HepG2 (cell line): ENCODE results near the gene RNF40. TPM values are rescaled to one million over a fixed set of nuclear protein-coding genes. Genes with fewer than 3 reads are reported as not detected.

ENCODE experiments used
- ATAC-seq: fragments of 200-7000 bp; cut with Tn5 transposase; 3 replicates; pipeline ENCODE4 v1.9.1; 2020; ENCODE audit warnings: mild to moderate bottlenecking, moderate library complexity
- BruUV-seq: library from RNA; stranded (reverse); fragments of 400-500 nt; replicated peaks from 2 replicates; lab custom pipeline; 2021; lab: Mats Ljungman, UMichigan
- CTCF ChIA-PET: fragments of 300-600 bp; formaldehyde crosslinking; extraction: SDS; loops from one replicate; lab custom pipeline; 2021; ENCODE audit warnings: low total read pairs, inconsistent platforms, low intra/inter-chr PET ratio; lab: Yijun Ruan, JAX
- POLR2A ChIA-PET: fragments of 350-600 bp; sonication (Branson Sonifier 250); formaldehyde crosslinking; loops from one replicate; lab custom pipeline; 2020; ENCODE audit warnings: antibody characterized with exemption, inconsistent platforms; lab: Yijun Ruan, JAX
- DNase-seq: peaks from one replicate; pipeline ENCODE4 v3.0.0-alpha.2; 2015; ENCODE audit warnings: low spot score
- FAIRE-seq: peaks from 3 replicates; lab custom pipeline; 2011; peaks lifted over from hg19 to GRCh38; lab: Jason Lieb, UNC
- H2AFZ ChIP-seq: one replicate; pipeline ENCODE4 v1.6.1; 2011; ENCODE audit warnings: low read length, inconsistent platforms
- H3K27ac ChIP-seq: fragments of 300-600 bp; 3 replicates; pipeline ENCODE4 v1.8.0; 2011; ENCODE audit warnings: mixed run types, mild to moderate bottlenecking, mixed read lengths, low read length, inconsistent platforms; ENCODE audit not compliant: insufficient read depth; ENCODE audit errors: extremely low read length
- H3K27me3 ChIP-seq, 2 experiments: fragments of 200-600 bp in 1 of 2; 2 replicates in 1 of 2; 3 replicates in 1 of 2; pipeline versions ENCODE4 v1.6.0 to v1.8.0; 2011; ENCODE audit warnings: low read length in 2 of 2, mild to moderate bottlenecking in 2 of 2, moderate library complexity in 2 of 2, inconsistent platforms in 1 of 2; ENCODE audit not compliant: insufficient read depth in 2 of 2, control insufficient read depth in 1 of 2
- H3K36me3 ChIP-seq, 2 experiments: fragments of 200-600 bp in 1 of 2; replicated peaks in 1 of 2; 2 replicates in 1 of 2; 3 replicates in 1 of 2; pipeline versions ENCODE4 v1.5.1 to v1.8.0; 2011; ENCODE audit warnings: low read length in 2 of 2, inconsistent platforms in 1 of 2; ENCODE audit not compliant: insufficient read depth in 2 of 2, control insufficient read depth in 1 of 2
- H3K4me1 ChIP-seq: 2 replicates; pipeline ENCODE4 v1.5.1; 2012; ENCODE audit warnings: low read length, inconsistent platforms; ENCODE audit not compliant: insufficient read depth
- H3K4me2 ChIP-seq: 2 replicates; pipeline ENCODE4 v1.6.0; 2011; ENCODE audit warnings: low read depth, low read length, inconsistent platforms
- H3K4me3 ChIP-seq, 3 experiments: fragments of 200-600 bp in 1 of 3; sonication (generic), shearing (Covaris generic) in 1 of 3; replicated peaks in 1 of 3; 2 replicates each; pipeline ENCODE4 v1.5.1; 2011 to 2016; ENCODE audit warnings: low read length in 3 of 3, inconsistent platforms in 2 of 3, low read depth in 2 of 3, mild to moderate bottlenecking in 2 of 3, control low read depth in 1 of 3, mixed read lengths in 1 of 3; ENCODE audit not compliant: insufficient read depth in 1 of 3
- H3K79me2 ChIP-seq: one replicate; pipeline ENCODE4 v1.6.1; 2011; ENCODE audit warnings: low read length, inconsistent platforms; ENCODE audit not compliant: insufficient read depth
- H3K9ac ChIP-seq: 2 replicates; pipeline ENCODE4 v1.6.0; 2011; ENCODE audit warnings: mild to moderate bottlenecking, low read depth, low read length, inconsistent platforms; ENCODE audit not compliant: insufficient read depth
- H3K9me3 ChIP-seq: 2 replicates; pipeline ENCODE4 v1.5.1; 2012; ENCODE audit warnings: mild to moderate bottlenecking, low read length
- H4K20me1 ChIP-seq: 2 replicates; pipeline ENCODE4 v1.6.0; 2011; ENCODE audit warnings: inconsistent platforms, mild to moderate bottlenecking, low read length, moderate library complexity; ENCODE audit not compliant: insufficient read depth
- HNF1B ChIP-seq: sonication (generic); formaldehyde crosslinking; IDR thresholded peaks from 2 replicates; pipeline ENCODE4 v1.5.1; 2020; ENCODE audit warnings: mild to moderate bottlenecking, moderate library complexity, missing genetic modification reagents
- POLR2A ChIP-seq, 2 experiments: IDR thresholded peaks; 2 replicates each; pipeline ENCODE4 v1.6.1; 2011; ENCODE audit warnings: low read depth in 2 of 2, low read length in 2 of 2, mild to moderate bottlenecking in 1 of 2, moderate library complexity in 1 of 2; ENCODE audit not compliant: insufficient read depth in 1 of 2
- SP2 ChIP-seq: sonication (generic); formaldehyde crosslinking; IDR thresholded peaks from 2 replicates; pipeline ENCODE4 v1.5.1; 2020; ENCODE audit warnings: mild to moderate bottlenecking, missing genetic modification reagents
- TFDP2 ChIP-seq: sonication (generic); formaldehyde crosslinking; IDR thresholded peaks from 2 replicates; pipeline ENCODE4 v1.4.0; 2020; ENCODE audit warnings: missing genetic modification reagents
- TFE3 ChIP-seq: IDR thresholded peaks from 2 replicates; pipeline ENCODE4 v1.6.1; 2016
- WIZ ChIP-seq: sonication (generic); formaldehyde crosslinking; IDR thresholded peaks from 2 replicates; pipeline ENCODE4 v1.5.1; 2020; ENCODE audit warnings: mild to moderate bottlenecking, missing genetic modification reagents
- ZNF24 ChIP-seq: fragments of 450-650 bp; IDR thresholded peaks from 2 replicates; pipeline ENCODE4 v1.6.1; 2017; ENCODE audit warnings: antibody characterized with exemption, mild to moderate bottlenecking
- ZNF589 ChIP-seq: sonication (generic); formaldehyde crosslinking; conservative IDR thresholded peaks from 2 replicates; pipeline ENCODE4 v1.8.0; 2022; ENCODE audit warnings: mild to moderate bottlenecking, moderate library complexity, missing genetic modification reagents
- ZNF629 ChIP-seq: sonication (generic); formaldehyde crosslinking; conservative IDR thresholded peaks from 2 replicates; pipeline ENCODE4 v1.5.0; 2020; ENCODE audit warnings: missing genetic modification reagents
- WGBS: methylation state at CpG from one replicate; pipeline ENCODE4 v1.1.6; 2017; ENCODE audit warnings: low lambda C conversion rate; 5-methylcytosine and 5-hydroxymethylcytosine counted together
- in situ Hi-C: cut with HindIII; loops from 2 replicates; pipeline ENCODE4 v1.10.0; 2017; ENCODE audit warnings: low pct_unique_long_range_greater_than_20kb; ENCODE audit not compliant: extremely low pct_ligation_motif_present
- intact Hi-C: fragments of 100-400 bp; cut with micrococcal nuclease; formaldehyde crosslinking; loops from one replicate; pipeline ENCODE4 v1.10.0; 2022; ENCODE audit not compliant: unreplicated experiment
- polyA plus RNA-seq, 8 experiments: library from polyadenylated mRNA; depleted of rRNA in 3 of 8; stranded (reverse) in 7 of 8; unstranded in 1 of 8; fragments of >200 nt; fragmentation: Illumina TruSeq in 4 of 8; extraction: Trizol in 4 of 8; gene quantifications; 2 replicates each; pipeline versions ENCODE4 v1.2.1 to v1.2.3, GENCODE V29; 2011 to 2016; ENCODE audit warnings: low read depth in 4 of 8, missing spikeins in 1 of 8, mixed read lengths in 1 of 8; ENCODE audit not compliant: insufficient read depth in 1 of 8
- total RNA-seq, 5 experiments: library from RNA; depleted of rRNA; stranded (reverse); fragments of >200 nt; fragmentation: Illumina TruSeq; extraction: Trizol; gene quantifications; 2 replicates each; pipeline ENCODE4 v1.2.3, GENCODE V29; 2016; ENCODE audit warnings: low read depth in 1 of 5

The RNF40 gene
- total and polyA plus RNA-seq, 2 of the 13 experiments (the other 11 are each of a cell fraction or from before 2014, with no cell fraction given) = 84.0 to 85.6 TPM

- peak overlapping the region; percentile 78 for H3K27ac ChIP-seq
- no peak overlapping the region for H2AFZ ChIP-seq
- H3K9ac ChIP-seq = peak overlapping the region; percentile 95
Observed at GRCh38 chr16:30785126-30786106, 23.3 kb downstream of the RNF40 start.

More at GRCh38 chr16:30785126-30786106, 23.3 kb downstream of the RNF40 start:
- H3K4me3 ChIP-seq = peak overlapping the region; percentile 99 to 100 (median 100)
- H3K4me2 ChIP-seq = peak overlapping the region; percentile 92
- H3K4me1 ChIP-seq = peaks cover 30% of the 10 kb centered on the region
- POLR2A ChIA-PET = interaction anchor here (1.3 to 2.4 kb wide), 3 partner anchors 11 to 90 kb away, joined by 3 to 12 read pairs (median 9); no protein-coding TSS in a partner anchor
- H3K9me3 ChIP-seq = no peaks in the 10 kb centered on the region
- no peaks in the 10 kb centered on the region; the same call in 1 of the 2 replicates for H4K20me1 ChIP-seq
- TF ChIP-seq WIZ (CRISPR knock-in tag) = no peak
- no peak for TF ChIP-seq TFDP2
- 0 out of 2 replicates have a peak, but pooled peaks have one; percentile 26 for TF ChIP-seq SP2 (CRISPR knock-in tag)
- 0 out of 2 replicates have a peak, but pooled peaks have one; percentile 15 for TF ChIP-seq HNF1B (CRISPR knock-in tag)
- 0 out of 2 replicates have a peak, but pooled peaks have one; percentile 23 for TF ChIP-seq TFE3 (CRISPR knock-in tag)
- 0 out of 4 replicates have a peak, but pooled peaks of 1 of the 2 experiments have one; percentile 27 for TF ChIP-seq POLR2A (IDR thresholded peaks at IDR 0.05; ENCODE audit: insufficient read depth in 1 of 2, low read depth in 2 of 2, low read length in 2 of 2)
- TF ChIP-seq ZNF24 = peak; percentile 59; the same call in 1 of the 2 replicates
- TF ChIP-seq ZNF629 (CRISPR knock-in tag) = peak; percentile 81
- no peak for TF ChIP-seq ZNF589 (CRISPR knock-in tag)
- TF ChIP-seq, all 625 proteins: peak for 6
- BruUV-seq = TSS peak; percentile 39
- no peak for FAIRE-seq
- in situ Hi-C loops (no loop called here), intact Hi-C loops (loop anchor here (5.0 kb wide), 1 partner anchor 212 kb away; no protein-coding TSS in a partner anchor)
- 88% methylated on average over 7 of the region's 7 CpGs for WGBS
- ATAC-seq = no peak
- H3K27me3 ChIP-seq = no peaks in the 10 kb centered on the region; a peak in 1 of 5 replicates
- CTCF ChIA-PET = no interaction called here
- DNase-seq = no peak
- H3K79me2 ChIP-seq = peaks cover 29% of the 10 kb centered on the region
- peaks cover 19 to 29% of the 10 kb centered on the region in 2 experiments for H3K36me3 ChIP-seq
